Stimulated activated CD4-positive, alpha-beta T cell treated with anti-CD3 and anti-CD28 coated beads, Interleukin-1b, Interleukin-23, amount 100 ng/mL, for 4 hours (primary cell): ENCODE data around the gene VANGL2.

Source experiments
- DNase-seq, 2 donors: peaks; one replicate each; pipeline ENCODE4 v3.0.0-alpha.2; 2020; ENCODE audit warnings: low read depth in 2 of 2

VANGL2 gene

DNA sequence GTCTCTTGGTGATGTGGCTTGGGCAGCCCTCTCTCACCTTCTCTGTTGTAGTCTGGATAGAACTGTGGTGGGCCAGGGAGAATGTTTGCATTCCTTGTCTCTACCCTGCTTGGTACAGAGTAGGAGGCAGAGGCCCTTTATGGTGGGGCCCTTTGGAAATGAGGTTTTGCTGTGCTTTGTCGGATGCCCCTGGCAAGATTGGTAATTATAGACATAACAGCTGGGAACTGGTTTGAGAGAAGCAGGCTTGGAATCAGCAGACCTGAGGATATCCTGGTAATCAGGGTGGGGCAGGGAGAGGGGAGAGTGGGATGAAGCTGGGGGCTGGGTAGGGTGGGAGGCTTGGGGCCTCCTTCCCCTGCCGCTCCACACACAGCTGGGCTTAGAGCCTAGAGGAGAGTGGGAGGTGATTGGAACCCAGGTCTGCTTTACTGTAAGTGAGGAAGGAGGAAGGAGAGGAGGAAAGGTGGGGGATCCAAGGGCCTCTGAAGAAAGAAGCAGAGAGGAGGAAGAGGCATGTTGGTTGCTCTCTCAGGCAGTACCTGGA is 5.0 kb downstream of the VANGL2 start:
- no peak for DNase-seq

DNA sequence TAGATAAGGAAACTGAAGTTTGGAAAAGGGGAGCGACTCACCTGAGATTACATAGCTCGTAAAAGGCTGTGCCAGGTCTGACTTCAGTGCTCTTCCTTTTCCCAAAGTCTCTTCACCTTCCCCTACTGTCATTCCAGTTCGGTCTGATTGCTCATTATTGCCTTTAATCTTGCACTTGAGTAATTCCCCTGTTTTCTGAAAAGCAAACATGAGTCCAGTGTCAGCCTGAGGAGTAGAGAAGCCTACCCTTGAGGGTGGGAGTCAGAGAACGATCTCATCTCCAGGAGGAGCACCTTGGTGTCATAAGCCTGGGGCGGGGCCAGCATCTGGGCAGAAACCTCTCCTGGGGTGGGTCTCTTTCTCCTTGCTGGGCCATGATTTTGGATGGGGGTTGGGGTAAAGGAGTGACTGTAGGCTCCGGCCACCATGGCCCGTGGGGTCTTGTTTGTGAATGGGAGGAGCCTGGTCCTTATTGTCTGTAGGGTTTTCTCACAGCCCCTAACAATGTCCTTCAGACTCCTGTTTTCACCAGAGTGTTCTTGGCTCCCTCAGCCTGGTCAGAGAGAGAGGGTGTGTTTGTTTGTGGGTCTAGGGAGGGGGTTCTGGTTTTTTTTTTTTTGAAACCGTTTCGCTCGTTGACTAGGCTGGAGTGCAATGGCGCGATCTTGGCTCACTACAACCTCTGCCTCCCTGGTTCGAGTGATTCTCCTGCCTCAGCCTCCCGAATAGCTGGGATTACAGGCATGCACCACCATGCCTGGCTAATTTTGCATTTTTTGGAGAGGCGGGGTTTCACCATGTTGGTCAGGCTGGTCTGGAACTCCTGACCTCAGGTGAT is 6.0 kb downstream of the VANGL2 start:
- no peak for DNase-seq

DNA sequence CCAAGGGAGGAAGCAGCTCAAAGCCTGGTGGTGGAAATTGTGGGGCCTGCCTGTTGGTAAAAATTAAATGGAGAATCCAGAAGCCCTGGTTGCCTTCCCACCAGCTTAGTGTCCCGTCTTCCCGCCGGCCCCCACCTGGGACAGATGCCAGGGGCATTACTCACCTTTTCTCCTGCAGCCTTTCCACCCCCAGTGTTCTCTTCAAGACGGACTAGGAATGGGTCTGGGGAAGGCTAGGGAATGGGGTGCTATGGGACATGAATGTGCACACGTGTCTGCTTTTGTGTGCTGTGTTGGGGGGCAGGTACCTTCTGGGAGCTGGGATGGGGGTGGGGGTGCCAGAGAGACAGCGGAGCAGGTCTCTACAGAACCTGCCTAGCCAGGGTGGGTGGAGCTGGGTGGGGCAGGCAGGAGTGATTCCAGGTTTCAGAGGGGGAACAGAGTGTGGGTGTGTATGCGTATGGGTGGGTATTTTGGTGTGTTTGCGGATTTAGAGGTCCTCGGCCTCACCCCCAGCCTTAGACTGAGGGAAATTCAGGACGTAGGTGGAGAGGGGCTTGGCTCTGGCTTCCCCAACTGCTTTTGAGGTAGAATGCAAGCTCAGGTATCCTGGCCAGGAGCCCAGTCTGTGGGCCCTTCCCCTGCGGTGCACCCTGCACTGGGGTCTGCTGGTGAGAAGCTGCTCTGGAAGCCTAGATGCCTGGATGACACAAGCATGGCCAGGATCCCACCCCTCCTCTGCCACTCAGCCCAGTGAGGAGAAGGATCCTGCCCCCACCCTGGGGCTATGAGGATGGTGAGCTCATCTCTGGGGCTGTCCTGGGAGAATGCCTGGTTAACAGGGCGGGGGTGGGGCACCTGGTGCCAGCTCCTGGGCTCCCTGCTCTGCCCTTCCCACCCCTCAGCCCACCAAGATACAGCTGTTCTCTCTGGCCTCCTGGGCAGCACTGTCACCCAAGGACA is 7.8 kb downstream of the VANGL2 start:
- no peak for DNase-seq

GRCh38 chr1:160408864-160409263 is 8.5 kb downstream of the VANGL2 start:
- no peak for DNase-seq

- no peak for DNase-seq
Measured at GRCh38 chr1:160409486-160409885, 9.1 kb downstream of the VANGL2 start.

- no peak for DNase-seq
Measured at GRCh38 chr1:160410406-160411005, 10.1 kb downstream of the VANGL2 start.

GRCh38 chr1:160411271-160412027 is 11.1 kb downstream of the VANGL2 start:
- no peak for DNase-seq

DNA sequence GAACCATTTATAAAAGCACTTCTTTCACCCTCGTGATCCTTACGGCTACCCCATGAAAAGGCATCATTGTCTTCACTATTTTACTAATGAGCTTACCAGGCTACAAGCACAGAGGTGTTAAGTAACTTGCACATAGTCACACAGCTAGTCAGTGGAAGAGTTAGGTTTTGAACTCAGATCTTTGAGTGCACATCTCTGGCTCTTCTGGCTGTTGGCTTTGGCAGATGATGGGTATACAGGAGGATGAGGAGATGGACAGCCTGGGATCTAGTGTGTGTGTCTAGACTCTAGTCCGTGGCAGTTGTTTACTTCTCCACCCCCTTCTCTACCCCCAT is 11.6 kb downstream of the VANGL2 start:
- DNase-seq, result no peak

GRCh38 chr1:160413716-160414115 is 13.4 kb downstream of the VANGL2 start:
- no peak for DNase-seq

DNA sequence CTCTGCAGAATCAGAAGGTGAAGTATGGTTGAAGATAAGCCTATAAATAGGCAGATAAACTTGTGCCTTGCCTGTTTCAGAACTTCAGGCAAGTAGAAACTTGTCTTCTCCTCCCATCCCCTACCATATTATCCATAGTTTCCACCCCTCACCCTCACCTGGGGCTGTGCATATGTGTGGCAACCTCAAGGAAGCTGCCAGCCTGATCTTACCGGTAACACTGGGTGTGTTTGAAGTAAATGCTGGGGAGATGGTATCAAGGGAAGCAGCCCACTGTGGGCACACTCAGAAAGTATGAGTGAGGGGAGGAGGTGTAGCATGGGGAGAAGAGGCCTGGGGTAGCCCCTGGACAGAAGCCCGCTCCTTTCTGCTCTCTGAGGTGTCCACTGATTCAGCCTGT is 14.5 kb downstream of the VANGL2 start:
- no peak for DNase-seq

- no peak for DNase-seq
Measured at GRCh38 chr1:160415696-160416290, 15.4 kb downstream of the VANGL2 start.

- DNase-seq, result no peak
Measured at GRCh38 chr1:160416369-160416768, 16.0 kb downstream of the VANGL2 start.

GRCh38 chr1:160418483-160418882 is 18.1 kb downstream of the VANGL2 start:
- no peak for DNase-seq

GRCh38 chr1:160419150-160419837 is 18.9 kb downstream of the VANGL2 start:
- no peak for DNase-seq

DNA sequence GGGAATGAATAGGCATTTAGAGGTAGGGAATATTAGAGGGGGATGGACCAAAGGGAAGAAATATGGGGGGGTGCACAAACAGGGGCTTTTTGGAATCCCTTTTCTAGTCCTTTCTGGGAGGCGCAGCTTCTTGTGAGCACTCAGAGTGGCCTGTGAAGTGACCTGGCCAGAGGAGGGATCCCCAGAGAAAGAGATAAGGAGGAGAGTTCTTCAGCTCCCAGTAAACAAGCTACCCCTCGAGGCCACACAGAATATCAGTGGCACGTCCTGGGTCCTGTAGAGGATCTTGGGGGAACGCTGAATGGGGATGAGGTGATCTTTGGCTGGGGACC is 19.4 kb downstream of the VANGL2 start:
- no peak for DNase-seq

DNA sequence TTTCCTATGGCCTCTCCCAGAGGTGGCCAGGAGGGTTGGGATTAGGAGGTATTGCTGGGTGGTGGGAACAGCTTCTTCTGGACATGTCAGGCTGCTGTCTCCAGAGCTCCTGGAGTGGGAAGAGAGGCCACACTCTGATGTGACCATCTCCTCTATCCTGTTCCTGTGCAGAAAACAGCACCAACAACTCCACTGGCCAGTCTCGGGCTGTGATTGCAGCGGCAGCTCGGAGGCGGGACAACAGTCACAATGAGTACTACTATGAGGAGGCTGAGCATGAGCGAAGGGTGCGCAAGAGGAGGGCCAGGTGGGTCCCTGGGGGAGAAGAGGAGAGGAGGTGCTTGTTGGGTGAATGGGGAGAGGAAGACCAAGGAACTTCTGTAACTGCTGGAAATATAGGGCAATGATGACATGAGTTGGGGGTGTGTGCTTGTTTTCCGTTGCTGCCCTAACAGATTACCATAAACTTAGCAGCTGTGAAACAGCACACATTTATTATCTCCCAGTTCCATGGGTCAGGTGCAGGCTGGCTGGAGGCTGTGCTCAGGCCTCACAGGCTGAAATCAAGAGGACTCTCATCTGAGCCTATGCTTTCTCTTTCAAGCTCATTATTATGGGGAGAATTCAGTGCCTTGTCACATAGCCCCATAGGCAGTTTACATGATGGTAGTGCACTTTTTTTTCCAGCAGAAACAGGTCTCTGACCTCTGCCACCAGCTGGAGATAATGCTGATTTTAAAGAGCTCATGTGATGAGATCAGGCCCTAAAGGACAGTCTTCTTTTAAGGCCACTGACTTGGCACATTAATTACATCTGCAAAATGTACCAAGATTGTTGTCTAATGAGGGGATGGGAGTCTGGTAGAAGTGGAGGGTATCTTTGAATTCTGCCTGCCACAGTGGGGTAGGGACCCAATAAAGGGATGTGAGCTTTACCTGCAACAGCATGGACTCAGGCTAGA is 20.8 kb downstream of the VANGL2 start:
- DNase-seq, result no peak

DNA sequence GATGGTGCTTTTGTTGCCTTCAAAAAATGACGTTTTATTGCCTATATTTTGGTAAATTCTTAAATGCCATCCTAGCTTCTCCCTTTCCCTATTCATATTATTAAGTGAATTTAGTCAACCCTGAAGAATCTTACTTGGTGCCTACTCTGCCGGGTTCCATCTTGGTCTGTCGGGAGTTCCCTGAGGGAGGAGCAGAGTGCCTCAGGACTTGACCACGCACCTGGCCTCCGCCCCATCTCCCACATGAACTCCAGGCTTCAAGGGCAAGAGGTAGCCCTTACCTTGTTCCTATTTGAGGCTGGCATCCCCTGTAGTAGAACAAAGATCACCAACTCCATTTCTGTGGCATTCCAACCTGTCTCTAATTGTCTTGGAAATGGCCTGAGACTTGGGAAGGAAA is 21.5 kb downstream of the VANGL2 start:
- no peak for DNase-seq

- no peak for DNase-seq
Measured at GRCh38 chr1:160423966-160424365, 23.6 kb downstream of the VANGL2 start.

- DNase-seq, result no peak
Measured at GRCh38 chr1:160425847-160426246, 25.5 kb downstream of the VANGL2 start.
